Measurements from ENCODE around the gene MEGF8.
"Not testable (repeated sequence)": the region's sequence is repeated elsewhere in the genome, so short reads cannot be mapped to it uniquely, and the experiment has no call there.

The MEGF8 gene

DNA sequence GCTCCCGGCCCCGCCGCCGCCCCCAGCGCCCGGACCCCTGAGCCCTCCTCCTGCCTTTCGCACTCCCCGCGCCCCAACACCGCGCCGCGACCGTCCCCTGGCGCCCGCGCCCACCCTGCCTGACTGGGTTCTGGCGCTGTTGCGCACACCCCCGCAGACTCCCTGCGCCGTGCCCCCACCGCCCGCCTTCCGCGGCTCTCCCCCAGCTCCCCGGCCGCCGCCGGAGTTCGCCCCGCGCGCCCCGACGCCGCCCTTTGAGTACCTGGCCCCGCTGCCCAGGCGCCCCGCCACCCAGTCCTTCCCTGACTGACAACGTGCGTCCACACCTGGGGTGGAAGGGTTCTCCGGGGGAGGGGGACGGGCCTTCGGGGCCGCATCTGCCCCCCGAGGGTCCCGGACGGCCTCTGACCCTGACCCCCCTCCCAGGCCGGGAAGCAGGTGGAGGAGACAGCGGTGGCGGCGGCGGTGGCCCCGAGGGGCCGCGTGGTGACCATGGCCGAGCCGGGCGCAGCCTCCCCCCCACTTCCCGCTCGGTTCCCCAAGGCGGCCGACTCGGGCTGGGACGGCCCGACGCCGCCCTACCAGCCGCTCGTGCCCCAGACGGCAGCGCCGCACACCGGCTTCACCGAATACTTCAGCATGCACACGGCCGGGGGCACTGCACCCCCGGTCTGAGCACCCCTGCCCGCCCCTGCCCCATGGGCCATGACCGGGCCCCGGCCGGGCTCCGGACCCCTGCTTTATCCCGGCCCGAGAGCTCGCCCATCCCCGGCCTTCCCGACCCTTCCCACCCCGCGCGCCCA, 1.4 kb upstream of the MEGF8 start:
- H3K4me3 Mint-ChIP-seq: peak overlapping the region; percentile 5
- H3K4me1 Mint-ChIP-seq (ENCODE audit: low read depth): peaks cover 28% of the 10 kb centered on the region
- H3K27me3 Mint-ChIP-seq: peaks cover 53% of the 10 kb centered on the region
- intact Hi-C loops (cut with micrococcal nuclease): no loop called here
- H3K9me3 Mint-ChIP-seq: no peaks in the 10 kb centered on the region
- no peak overlapping the region for H3K27ac Mint-ChIP-seq
- peaks cover 6% of the 10 kb centered on the region for H3K36me3 Mint-ChIP-seq (ENCODE audit: low read depth)

GRCh38 chr19:42324655-42325307, 654 bp upstream of the MEGF8 start:
- peaks cover 6% of the 10 kb centered on the region for H3K36me3 Mint-ChIP-seq (ENCODE audit: low read depth)
- H3K27ac Mint-ChIP-seq: peak overlapping the region; percentile 81
- intact Hi-C loops (cut with micrococcal nuclease): loop anchor here (1.0 to 5.0 kb wide), 2 partner anchors 197 to 216 kb away; no protein-coding TSS in a partner anchor
- peaks cover 53% of the 10 kb centered on the region for H3K27me3 Mint-ChIP-seq
- peaks cover 28% of the 10 kb centered on the region for H3K4me1 Mint-ChIP-seq (ENCODE audit: low read depth)
- H3K9me3 Mint-ChIP-seq: no peaks in the 10 kb centered on the region
- H3K4me3 Mint-ChIP-seq: peak overlapping the region; percentile 83

DNA sequence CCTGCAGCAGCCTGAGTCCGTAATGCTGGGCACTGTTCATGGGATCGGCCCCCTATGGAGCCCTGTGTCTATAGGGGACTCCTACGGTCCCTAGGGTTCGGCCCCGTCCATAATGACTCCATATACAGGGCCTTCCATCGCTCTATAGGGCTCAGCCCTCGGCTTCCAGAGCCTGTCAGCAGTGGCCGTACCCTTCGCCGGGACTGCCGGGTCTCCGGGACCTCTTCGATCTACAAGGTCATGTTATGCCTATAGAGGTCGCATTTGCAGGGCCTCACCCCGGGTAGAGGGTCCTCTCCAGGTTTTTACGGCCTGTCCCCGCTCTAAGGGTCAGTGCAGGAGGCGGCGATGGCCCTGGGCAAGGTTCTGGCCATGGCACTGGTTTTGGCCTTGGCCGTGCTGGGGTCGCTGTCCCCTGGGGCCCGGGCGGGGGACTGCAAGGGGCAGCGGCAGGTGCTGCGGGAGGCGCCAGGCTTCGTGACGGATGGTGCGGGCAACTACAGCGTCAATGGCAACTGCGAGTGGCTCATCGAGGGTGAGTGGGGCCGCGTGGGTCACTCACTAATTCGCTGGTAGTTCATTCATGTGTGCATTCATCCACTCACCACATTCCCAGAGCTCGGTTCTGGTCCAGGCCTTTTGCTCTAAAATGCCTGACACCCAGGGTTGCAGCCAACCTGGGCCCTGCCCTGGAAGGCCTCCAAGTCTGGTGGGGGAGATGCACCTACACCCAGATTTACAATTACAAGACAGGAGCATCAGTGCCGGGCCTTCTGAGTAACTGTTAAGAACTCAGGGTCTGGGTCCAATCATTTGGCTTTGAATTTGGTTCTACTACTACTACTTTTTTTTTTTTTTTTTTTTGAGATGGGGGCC, 699 bp downstream of the MEGF8 start:
- intact Hi-C loops (cut with micrococcal nuclease): loop anchor here (1.0 to 5.0 kb wide), 2 partner anchors 199 to 218 kb away; no protein-coding TSS in a partner anchor
- Mint-ChIP-seq H3K27me3 (peaks cover 39% of the 10 kb centered on the region), H3K36me3 (ENCODE audit: low read depth) (peaks cover 6% of the 10 kb centered on the region), H3K4me1 (ENCODE audit: low read depth) (peaks cover 28% of the 10 kb centered on the region), H3K27ac (peak overlapping the region; percentile 81), H3K9me3 (no peaks in the 10 kb centered on the region), H3K4me3 (peak overlapping the region; percentile 83)

GRCh38 chr19:42326969-42327368, 1.5 kb downstream of the MEGF8 start:
- Mint-ChIP-seq H3K36me3 (ENCODE audit: low read depth) (peaks cover 6% of the 10 kb centered on the region), H3K27ac (no peak overlapping the region)
- intact Hi-C loops (cut with micrococcal nuclease): loop anchor here (5.0 kb wide), 1 partner anchor 200 kb away; no protein-coding TSS in a partner anchor

DNA sequence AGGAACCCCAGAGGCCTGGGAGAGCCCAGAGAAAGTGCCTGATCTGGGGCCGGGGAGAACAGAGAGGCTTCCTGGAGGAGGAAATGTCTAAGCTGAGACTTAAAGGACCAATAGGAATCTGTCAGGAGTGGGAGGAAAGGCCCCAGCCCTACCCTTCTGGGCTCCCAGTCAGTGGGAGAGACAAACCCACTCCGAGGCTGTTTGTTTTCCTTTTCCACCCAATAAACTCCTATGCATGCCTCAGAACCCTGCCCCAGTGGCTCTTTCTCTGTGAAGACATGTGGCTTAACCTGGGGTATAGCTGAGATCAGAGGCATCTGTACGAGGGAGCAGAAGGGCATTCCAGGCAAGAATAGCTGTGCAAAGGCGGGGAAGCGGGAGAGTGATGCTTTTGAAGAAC, 1.9 kb downstream of the MEGF8 start:
- peaks cover 6% of the 10 kb centered on the region for H3K36me3 Mint-ChIP-seq (ENCODE audit: low read depth)
- H3K27me3 Mint-ChIP-seq: peaks cover 27% of the 10 kb centered on the region
- H3K4me1 Mint-ChIP-seq (ENCODE audit: low read depth): peaks cover 28% of the 10 kb centered on the region
- H3K4me3 Mint-ChIP-seq: no peak overlapping the region
- no peak overlapping the region for H3K27ac Mint-ChIP-seq
- no peaks in the 10 kb centered on the region for H3K9me3 Mint-ChIP-seq
- intact Hi-C loops (cut with micrococcal nuclease): loop anchor here (5.0 kb wide), 1 partner anchor 200 kb away; no protein-coding TSS in a partner anchor

More at GRCh38 chr19:42326969-42327368, 1.5 kb downstream of the MEGF8 start:
- peaks cover 31% of the 10 kb centered on the region for H3K27me3 Mint-ChIP-seq
- peaks cover 28% of the 10 kb centered on the region for H3K4me1 Mint-ChIP-seq (ENCODE audit: low read depth)
- no peaks in the 10 kb centered on the region for H3K9me3 Mint-ChIP-seq
- no peak overlapping the region for H3K4me3 Mint-ChIP-seq

DNA sequence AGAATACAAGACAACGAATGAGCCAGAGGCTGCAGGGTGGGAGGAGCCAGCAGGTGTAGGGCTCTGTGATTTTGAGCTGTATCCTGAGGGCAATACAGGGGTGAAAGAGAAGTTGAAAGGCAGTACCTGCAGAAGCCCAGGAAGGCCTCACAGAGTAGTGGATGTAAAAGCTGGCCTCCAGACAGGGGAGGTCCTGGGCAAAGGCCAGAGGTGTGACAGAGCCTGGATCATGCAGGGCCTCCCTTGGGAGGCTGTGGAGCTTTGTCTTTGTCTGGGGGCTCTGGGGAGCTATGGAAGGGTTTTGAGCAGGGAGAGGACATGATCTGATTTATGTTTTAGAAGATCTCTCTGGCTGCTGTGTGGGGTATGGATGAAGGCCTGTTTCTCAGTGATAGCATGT, 2.7 kb downstream of the MEGF8 start:
- Mint-ChIP-seq H3K4me3 (no peak overlapping the region), H3K27me3 (peaks cover 21% of the 10 kb centered on the region), H3K9me3 (no peaks in the 10 kb centered on the region), H3K27ac (no peak overlapping the region), H3K36me3 (ENCODE audit: low read depth) (peaks cover 6% of the 10 kb centered on the region), H3K4me1 (ENCODE audit: low read depth) (peaks cover 28% of the 10 kb centered on the region)
- intact Hi-C loops (cut with micrococcal nuclease): loop anchor here (5.0 kb wide), 1 partner anchor 201 kb away; no protein-coding TSS in a partner anchor

DNA sequence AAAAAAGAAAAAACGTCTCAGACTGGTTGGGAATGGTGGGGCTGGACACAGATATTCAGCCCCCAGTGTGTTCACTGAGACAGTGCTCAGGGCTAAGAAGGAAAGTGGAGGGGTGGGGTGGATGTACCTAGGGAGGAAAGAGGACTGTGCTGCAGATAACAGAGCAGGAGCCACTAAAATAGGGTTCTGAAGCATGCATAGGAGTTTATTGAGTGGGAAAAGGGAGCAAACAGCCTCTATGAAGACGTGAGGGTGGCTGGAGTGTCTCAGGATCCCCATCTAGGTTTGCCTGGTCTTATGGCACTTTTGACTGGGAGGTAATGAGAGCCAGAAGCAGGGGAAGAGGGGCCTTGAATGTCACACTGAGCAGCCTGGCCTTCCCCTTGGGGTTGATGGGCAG, 3.4 kb downstream of the MEGF8 start:
- Mint-ChIP-seq H3K27me3 (peaks cover 13% of the 10 kb centered on the region), H3K27ac (no peak overlapping the region), H3K4me3 (no peak overlapping the region), H3K4me1 (ENCODE audit: low read depth) (peaks cover 28% of the 10 kb centered on the region), H3K9me3 (no peaks in the 10 kb centered on the region), H3K36me3 (ENCODE audit: low read depth) (peaks cover 6% of the 10 kb centered on the region)
- intact Hi-C loops (cut with micrococcal nuclease): loop anchor here (5.0 kb wide), 1 partner anchor 202 kb away; no protein-coding TSS in a partner anchor

GRCh38 chr19:42330241-42330711, 4.8 kb downstream of the MEGF8 start:
- Mint-ChIP-seq H3K27me3 (no peaks in the 10 kb centered on the region), H3K36me3 (ENCODE audit: low read depth) (peaks cover 6% of the 10 kb centered on the region), H3K27ac (no peak overlapping the region), H3K9me3 (no peaks in the 10 kb centered on the region), H3K4me1 (ENCODE audit: low read depth) (peaks cover 23% of the 10 kb centered on the region), H3K4me3 (no peak overlapping the region)
- intact Hi-C loops (cut with micrococcal nuclease): no loop called here

DNA sequence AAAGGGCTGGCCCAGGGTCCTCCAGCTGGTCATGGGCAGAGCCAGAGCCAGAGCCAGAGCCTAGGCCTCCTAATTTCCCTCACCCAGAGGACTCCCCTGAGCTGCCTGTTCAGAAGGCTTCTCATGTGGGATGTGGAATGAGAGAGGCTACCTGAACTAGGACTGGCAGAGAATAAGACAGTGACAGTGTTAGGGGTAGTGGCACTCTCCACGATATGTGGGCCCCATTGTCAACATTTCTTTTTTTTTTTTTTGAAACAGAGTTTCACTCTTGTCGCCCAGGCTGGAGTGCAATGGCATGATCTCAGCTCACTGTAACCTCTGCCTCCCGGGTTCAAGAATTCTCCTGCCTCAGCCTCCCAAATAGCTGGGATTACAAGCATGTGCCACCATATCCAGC, 5.9 kb downstream of the MEGF8 start:
- H3K27me3 Mint-ChIP-seq; intact Hi-C loops (cut with micrococcal nuclease); H3K9me3 Mint-ChIP-seq; H3K36me3 Mint-ChIP-seq (ENCODE audit: low read depth); H3K4me3 Mint-ChIP-seq; H3K27ac Mint-ChIP-seq: not testable (repeated sequence)
- peaks cover 19% of the 10 kb centered on the region for H3K4me1 Mint-ChIP-seq (ENCODE audit: low read depth)

- intact Hi-C loops (cut with micrococcal nuclease): no loop called here
- no peak overlapping the region for H3K27ac Mint-ChIP-seq
- H3K27me3 Mint-ChIP-seq: no peaks in the 10 kb centered on the region
- no peaks in the 10 kb centered on the region for H3K9me3 Mint-ChIP-seq
- H3K36me3 Mint-ChIP-seq (ENCODE audit: low read depth): no peaks in the 10 kb centered on the region
- no peak overlapping the region for H3K4me3 Mint-ChIP-seq
- peaks cover 12% of the 10 kb centered on the region for H3K4me1 Mint-ChIP-seq (ENCODE audit: low read depth)
Measured at GRCh38 chr19:42332059-42332458, 6.6 kb downstream of the MEGF8 start.

GRCh38 chr19:42333018-42333417, 7.6 kb downstream of the MEGF8 start:
- no peak overlapping the region for H3K27ac Mint-ChIP-seq
- H3K4me1 Mint-ChIP-seq (ENCODE audit: low read depth): peaks cover 4% of the 10 kb centered on the region
- H3K4me3 Mint-ChIP-seq: no peak overlapping the region
- intact Hi-C loops (cut with micrococcal nuclease): no loop called here
- H3K27me3 Mint-ChIP-seq: no peaks in the 10 kb centered on the region
- H3K36me3 Mint-ChIP-seq (ENCODE audit: low read depth): no peaks in the 10 kb centered on the region
- H3K9me3 Mint-ChIP-seq: no peaks in the 10 kb centered on the region

DNA sequence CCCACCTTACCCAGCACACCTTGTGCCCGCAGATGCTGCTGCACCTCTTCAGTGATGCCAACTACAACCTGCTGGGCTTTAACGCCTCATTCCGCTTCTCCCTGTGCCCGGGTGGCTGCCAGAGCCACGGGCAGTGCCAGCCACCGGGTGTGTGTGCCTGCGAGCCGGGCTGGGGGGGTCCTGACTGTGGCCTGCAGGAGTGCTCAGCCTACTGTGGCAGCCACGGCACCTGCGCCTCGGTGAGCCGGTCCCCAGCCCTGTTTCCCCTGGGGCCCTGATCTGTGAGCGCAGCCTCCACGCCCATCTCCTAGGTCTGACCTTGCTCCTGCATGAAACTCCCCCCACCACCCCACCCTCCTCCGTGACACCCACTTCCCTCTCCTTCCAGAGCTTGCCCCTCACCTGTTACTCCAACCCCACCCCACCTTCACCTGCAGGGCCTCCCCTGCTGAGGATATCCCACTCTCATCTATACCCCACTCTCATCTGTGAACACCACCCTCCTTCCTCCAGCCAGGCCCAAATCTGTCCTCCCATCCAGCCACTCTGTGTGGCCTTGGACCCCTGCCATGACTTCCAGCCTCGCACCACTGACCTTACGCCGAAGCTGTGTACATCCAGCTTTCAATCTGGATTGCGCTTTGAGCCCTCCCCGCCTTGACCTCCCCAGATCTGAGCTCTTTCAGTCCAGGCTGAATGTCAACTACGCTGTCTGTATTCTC, 8.7 kb downstream of the MEGF8 start:
- intact Hi-C loops (cut with micrococcal nuclease): no loop called here
- H3K36me3 Mint-ChIP-seq (ENCODE audit: low read depth): no peaks in the 10 kb centered on the region
- no peak overlapping the region for H3K4me3 Mint-ChIP-seq
- H3K27me3 Mint-ChIP-seq: no peaks in the 10 kb centered on the region
- H3K27ac Mint-ChIP-seq: no peak overlapping the region
- H3K4me1 Mint-ChIP-seq (ENCODE audit: low read depth): no peaks in the 10 kb centered on the region
- no peaks in the 10 kb centered on the region for H3K9me3 Mint-ChIP-seq
